Prostate gland (tissue), 2 donors: ENCODE results near the gene TSPAN3. TPM values are rescaled to one million over a fixed set of nuclear protein-coding genes. Genes with fewer than 3 reads are reported as not detected.

Source experiments
- DNase-seq: peaks from one replicate; pipeline ENCODE4 v3.0.0-alpha.2; 2019; ENCODE audit warnings: low spot score
- H3K27ac ChIP-seq, 2 donors: fragments of 200-600 bp; sonication (generic); 2 replicates each; pipeline ENCODE4 v1.5.1; 2017 to 2019
- H3K27me3 ChIP-seq: fragments of 200-600 bp; sonication (generic); replicated peaks from 2 replicates; pipeline ENCODE4 v1.5.1; 2019; ENCODE audit not compliant: insufficient read depth
- H3K36me3 ChIP-seq, 2 donors: fragments of 200-600 bp; sonication (generic); 1 replicate in 1 of 2; 2 replicates in 1 of 2; pipeline versions ENCODE4 v1.5.1 to v1.8.1; 2017 to 2019
- H3K4me1 ChIP-seq: fragments of 200-600 bp; sonication (generic); replicated peaks from 2 replicates; pipeline ENCODE4 v1.5.1; 2019
- H3K4me3 ChIP-seq, 2 donors: fragments of 200-600 bp; sonication (generic); 2 replicates each; pipeline ENCODE4 v1.5.1; 2017 to 2019
- H3K9me3 ChIP-seq: fragments of 200-600 bp; sonication (generic); 2 replicates; pipeline ENCODE4 v1.5.1; 2017
- CTCF ChIP-seq, 4 experiments: fragments of 200-600 bp in 2 of 4; fragments of 450-650 bp in 2 of 4; sonication (generic) in 2 of 4; IDR thresholded peaks; 1 replicate in 3 of 4; 2 replicates in 1 of 4; pipeline ENCODE4 v1.5.1; 2016 to 2019; ENCODE audit warnings: antibody characterized with exemption in 4 of 4, mild to moderate bottlenecking in 2 of 4, moderate library complexity in 2 of 4
- POLR2A ChIP-seq: fragments of 450-650 bp; IDR thresholded peaks from one replicate; pipeline ENCODE4 v1.6.1; 2016; ENCODE audit warnings: antibody characterized with exemption, mild to moderate bottlenecking
- POLR2AphosphoS5 ChIP-seq: sonication (generic); formaldehyde crosslinking; IDR thresholded peaks from one replicate; pipeline ENCODE4 v1.6.1; 2017; ENCODE audit warnings: antibody characterized with exemption
- WGBS: methylation state at CpG from one replicate; pipeline ENCODE4 v1.1.5; 2018; 5-methylcytosine and 5-hydroxymethylcytosine counted together
- intact Hi-C: fragments of 100-400 bp; cut with DNase I; formaldehyde crosslinking; loops from one replicate; pipeline ENCODE4 v1.14.2; 2022
- total RNA-seq, 2 donors: library from RNA; depleted of rRNA; stranded (reverse); fragments of >200 nt; gene quantifications; one replicate each; pipeline ENCODE4 v1.1.0, GENCODE V29; 2016

TSPAN3 gene
- total RNA-seq, 2 donors from 2014 or later, result 234 to 238 TPM

GRCh38 chr15:77035999-77036471, 34.9 kb downstream of the TSPAN3 start:
- Histone ChIP-seq H3K9me3 (no peaks in the 10 kb centered on the region), H3K36me3 (no peaks in the 10 kb centered on the region), H3K4me1 (no peaks in the 10 kb centered on the region), H3K4me3 (no peak overlapping the region), H3K27ac (no peak overlapping the region), H3K27me3 (no peaks in the 10 kb centered on the region)
- TF ChIP-seq POLR2AphosphoS5 (no peak), POLR2A (no peak), CTCF (IDR thresholded peaks at IDR 0.05) (no peak)
- DNase-seq, result no peak
- intact Hi-C loops, result no loop called here
- 72% methylated on average over 13 of the region's 13 CpGs for WGBS

- H3K36me3 ChIP-seq, result no peaks in the 10 kb centered on the region
- no peaks in the 10 kb centered on the region for H3K4me1 ChIP-seq
- no peaks in the 10 kb centered on the region for H3K27me3 ChIP-seq
- TF ChIP-seq POLR2AphosphoS5 (no peak), CTCF (IDR thresholded peaks at IDR 0.05) (no peak), POLR2A (no peak)
- DNase-seq, result no peak
- WGBS, result 95% methylated on average over 9 of the region's 9 CpGs
- no peaks in the 10 kb centered on the region for H3K9me3 ChIP-seq
- no peak overlapping the region for H3K4me3 ChIP-seq
- no peak overlapping the region for H3K27ac ChIP-seq
- intact Hi-C loops, result no loop called here
These were observed 35.3 kb downstream of the TSPAN3 start for GRCh38 chr15:77035584-77035983.

DNA sequence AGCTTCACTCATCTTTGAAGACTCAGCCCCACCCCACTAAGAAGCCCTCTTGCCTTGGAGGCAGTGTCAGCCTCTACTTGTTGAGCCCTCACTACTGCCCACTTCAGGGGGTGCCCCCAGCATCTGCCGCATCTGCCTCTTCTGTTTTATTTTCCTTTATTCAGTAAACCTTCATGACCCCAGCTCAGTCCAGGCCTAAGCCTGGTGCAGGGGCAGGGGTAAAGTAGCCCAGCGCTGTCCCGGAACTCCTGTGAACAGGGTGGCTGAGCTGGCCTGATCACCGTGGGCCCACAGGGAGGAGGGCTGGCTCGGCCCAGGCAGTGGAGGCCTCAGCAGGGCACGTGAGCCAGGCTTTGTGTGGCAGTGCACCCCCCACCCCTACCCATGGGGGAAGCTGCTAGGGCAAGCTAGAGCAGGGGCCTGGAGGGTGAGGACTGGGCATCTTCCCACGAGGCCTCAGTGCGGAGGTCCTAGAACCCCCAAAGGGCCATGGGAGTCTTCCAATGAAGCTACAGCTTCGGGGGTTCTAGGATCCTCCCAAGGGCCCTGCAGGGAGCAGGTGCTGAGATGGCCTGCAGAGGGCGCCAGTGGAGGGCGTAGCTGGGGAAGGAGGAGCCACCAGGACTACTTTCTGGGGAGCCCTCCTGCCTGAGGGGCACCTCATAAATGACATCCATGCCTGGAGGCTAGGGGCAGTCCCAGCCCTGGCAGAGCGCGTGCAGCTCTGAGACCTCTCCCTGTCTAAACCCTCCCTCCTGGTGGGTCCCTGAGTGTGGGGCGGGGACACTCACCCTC, 36.0 kb downstream of the TSPAN3 start:
- no peak for DNase-seq
- TF ChIP-seq POLR2A (no peak), CTCF (IDR thresholded peaks at IDR 0.05) (peak in 3 of 4 experiments; percentile 14 to 45 (median 23)), POLR2AphosphoS5 (no peak)
- Histone ChIP-seq H3K4me3 (no peak overlapping the region), H3K36me3 (no peaks in the 10 kb centered on the region), H3K27me3 (no peaks in the 10 kb centered on the region), H3K4me1 (no peaks in the 10 kb centered on the region), H3K27ac (no peak overlapping the region), H3K9me3 (no peaks in the 10 kb centered on the region)
- WGBS, result 62% methylated on average over 14 of the region's 14 CpGs
- intact Hi-C loops, result no loop called here

GRCh38 chr15:77033729-77034671, 36.9 kb downstream of the TSPAN3 start:
- intact Hi-C loops, result no loop called here
- WGBS, result 78% methylated on average over 13 of the region's 13 CpGs
- no peak for TF ChIP-seq POLR2AphosphoS5
- TF ChIP-seq CTCF (IDR thresholded peaks at IDR 0.05), result no peak
- no peak for TF ChIP-seq POLR2A
- H3K27ac ChIP-seq, result no peak overlapping the region
- DNase-seq, result no peak
- H3K4me3 ChIP-seq, result no peak overlapping the region
- no peaks in the 10 kb centered on the region for H3K27me3 ChIP-seq
- no peaks in the 10 kb centered on the region for H3K4me1 ChIP-seq
- no peaks in the 10 kb centered on the region for H3K9me3 ChIP-seq
- H3K36me3 ChIP-seq, result no peaks in the 10 kb centered on the region
